Left lung (tissue), 10 donors: ENCODE results near the gene KLHL17. TPM values are rescaled to one million over a fixed set of nuclear protein-coding genes. Genes with fewer than 3 reads are reported as not detected.
A peak's percentile ranks its signal among the peaks of the same experiment; 100 is the strongest.

Experiments
- ATAC-seq: fragments of 200-7000 bp; cut with Tn5 transposase; one replicate; pipeline ENCODE4 v1.9.1; 2020; ENCODE audit warnings: moderate library complexity
- DNase-seq, 4 donors: peaks; one replicate each; pipeline ENCODE4 v3.0.0-alpha.2; 2013 to 2020
- H3K27ac ChIP-seq, 2 donors: fragments of 200-600 bp; sonication (generic) in 1 of 2; one replicate each; pipeline versions ENCODE4 v1.5.0 to v1.8.0; 2020 to 2021
- H3K27me3 ChIP-seq, 2 donors: fragments of 200-600 bp; sonication (generic) in 1 of 2; one replicate each; pipeline versions ENCODE4 v1.5.0 to v1.8.0; 2020 to 2021
- H3K36me3 ChIP-seq, 2 donors: fragments of 200-600 bp; sonication (generic) in 1 of 2; one replicate each; pipeline versions ENCODE4 v1.5.0 to v1.8.0; 2020 to 2021
- H3K4me1 ChIP-seq, 2 donors: fragments of 200-600 bp; one replicate each; pipeline ENCODE4 v1.8.0; 2021
- H3K4me3 ChIP-seq, 2 donors: fragments of 200-600 bp; sonication (generic) in 1 of 2; one replicate each; pipeline versions ENCODE4 v1.5.0 to v1.8.0; 2020 to 2021; ENCODE audit warnings: mild to moderate bottlenecking in 1 of 2
- H3K9me3 ChIP-seq, 2 donors: fragments of 200-600 bp; sonication (generic) in 1 of 2; one replicate each; pipeline versions ENCODE4 v1.5.0 to v1.8.0; 2020 to 2021
- intact Hi-C, 2 donors: fragments of 100-400 bp; cut with DNase I; formaldehyde crosslinking; loops; one replicate each; pipeline versions ENCODE4 v1.11.2 to v1.14.2; 2022
- polyA plus RNA-seq, 6 donors: library from polyadenylated mRNA; unstranded; fragments of 120-200 nt; gene quantifications; one replicate each; pipeline ENCODE4 v1.2.1, GENCODE V29; 2013; ENCODE audit not compliant: insufficient read length in 6 of 6
- total RNA-seq, 2 donors: library from RNA; stranded (reverse); fragmentation: NEBNext Ultra II Directional; extraction: Animal tissue kit (Norgen Biotek cat#: 25700); gene quantifications; one replicate each; pipeline ENCODE4 v1.2.1, GENCODE V29; 2021
- TF ChIP-seq, protein P1 (sequence below), 2 donors: fragments of 200-600 bp; sonication (generic) in 1 of 2; IDR thresholded peaks; one replicate each; pipeline versions ENCODE4 v1.5.0 to v1.8.0; 2021; ENCODE audit warnings: antibody characterized with exemption in 2 of 2
- donor health status: DM: no; HTN: yes; CAD: no.
- donor health status: DM: no; HTN: no; CAD: no.

The KLHL17 gene
- total and polyA plus RNA-seq, 8 donors: 8.3 to 17.9 (median 11.9) TPM

DNA sequence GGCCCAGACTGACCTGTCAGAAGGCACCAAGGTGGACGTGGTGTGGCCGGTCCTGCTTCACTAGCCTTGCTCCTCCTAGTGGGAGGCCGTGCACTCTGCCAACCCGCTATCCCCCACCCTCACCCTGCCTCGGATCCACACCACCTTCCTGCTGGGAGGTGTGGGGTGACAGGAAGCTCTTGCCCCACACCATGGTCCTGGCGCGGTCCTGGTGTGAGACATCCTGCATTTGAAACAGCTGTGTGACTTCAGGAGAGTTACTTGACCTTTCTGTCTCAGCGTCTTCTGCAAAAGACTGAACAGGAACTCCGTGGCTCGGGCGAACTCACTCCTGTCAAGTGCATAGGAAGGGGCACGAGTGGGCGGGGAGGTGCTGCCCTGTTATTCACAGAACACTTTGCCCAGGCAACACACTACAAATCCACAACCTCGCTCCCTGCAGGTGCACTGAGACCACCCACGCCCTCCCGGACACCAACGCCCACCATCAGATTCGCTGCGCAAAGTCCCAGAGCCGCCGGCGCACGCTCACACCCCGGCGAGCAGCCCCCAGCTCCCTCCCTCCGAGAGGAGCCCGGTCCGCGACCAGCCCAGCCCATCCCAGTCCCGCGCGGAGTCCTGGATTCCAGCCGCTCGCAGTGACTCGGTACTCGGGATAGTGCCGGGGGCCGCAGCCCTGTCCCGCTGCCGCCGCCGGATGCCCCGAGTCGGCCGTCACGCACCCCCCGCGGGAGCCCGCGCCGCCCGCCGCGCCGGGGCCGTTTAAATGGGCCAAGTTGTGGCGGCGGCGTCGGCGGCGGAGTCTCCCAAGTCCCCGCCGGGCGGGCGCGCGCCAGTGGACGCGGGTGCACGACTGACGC lies 37.0 kb upstream of the KLHL17 start, which contains the start of gene SAMD11:
SAMD11 (plus strand) TSS at position 793 of the 860 bp plus-strand sequence. CDS start 509 bp downstream, outside the sequence.
- intact Hi-C loops: no loop called here
- H3K36me3 ChIP-seq: no peaks in the 10 kb centered on the region
- ATAC-seq (peak; percentile 69), DNase-seq (peak; percentile 76 to 90 (median 86))
- peaks cover 22 to 47% of the 10 kb centered on the region in 2 donors for H3K4me1 ChIP-seq
- H3K27me3 ChIP-seq: peaks cover 42 to 99% of the 10 kb centered on the region in 2 donors
- H3K27ac ChIP-seq: no peak within 1 kb of the TSS
- H3K4me3 ChIP-seq: peak within 1 kb of the TSS; percentile 36 to 44
- TF ChIP-seq, protein P1, sequence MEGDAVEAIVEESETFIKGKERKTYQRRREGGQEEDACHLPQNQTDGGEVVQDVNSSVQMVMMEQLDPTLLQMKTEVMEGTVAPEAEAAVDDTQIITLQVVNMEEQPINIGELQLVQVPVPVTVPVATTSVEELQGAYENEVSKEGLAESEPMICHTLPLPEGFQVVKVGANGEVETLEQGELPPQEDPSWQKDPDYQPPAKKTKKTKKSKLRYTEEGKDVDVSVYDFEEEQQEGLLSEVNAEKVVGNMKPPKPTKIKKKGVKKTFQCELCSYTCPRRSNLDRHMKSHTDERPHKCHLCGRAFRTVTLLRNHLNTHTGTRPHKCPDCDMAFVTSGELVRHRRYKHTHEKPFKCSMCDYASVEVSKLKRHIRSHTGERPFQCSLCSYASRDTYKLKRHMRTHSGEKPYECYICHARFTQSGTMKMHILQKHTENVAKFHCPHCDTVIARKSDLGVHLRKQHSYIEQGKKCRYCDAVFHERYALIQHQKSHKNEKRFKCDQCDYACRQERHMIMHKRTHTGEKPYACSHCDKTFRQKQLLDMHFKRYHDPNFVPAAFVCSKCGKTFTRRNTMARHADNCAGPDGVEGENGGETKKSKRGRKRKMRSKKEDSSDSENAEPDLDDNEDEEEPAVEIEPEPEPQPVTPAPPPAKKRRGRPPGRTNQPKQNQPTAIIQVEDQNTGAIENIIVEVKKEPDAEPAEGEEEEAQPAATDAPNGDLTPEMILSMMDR (IDR thresholded peaks at IDR 0.05): no peak
- H3K9me3 ChIP-seq: no peaks in the 10 kb centered on the region

DNA sequence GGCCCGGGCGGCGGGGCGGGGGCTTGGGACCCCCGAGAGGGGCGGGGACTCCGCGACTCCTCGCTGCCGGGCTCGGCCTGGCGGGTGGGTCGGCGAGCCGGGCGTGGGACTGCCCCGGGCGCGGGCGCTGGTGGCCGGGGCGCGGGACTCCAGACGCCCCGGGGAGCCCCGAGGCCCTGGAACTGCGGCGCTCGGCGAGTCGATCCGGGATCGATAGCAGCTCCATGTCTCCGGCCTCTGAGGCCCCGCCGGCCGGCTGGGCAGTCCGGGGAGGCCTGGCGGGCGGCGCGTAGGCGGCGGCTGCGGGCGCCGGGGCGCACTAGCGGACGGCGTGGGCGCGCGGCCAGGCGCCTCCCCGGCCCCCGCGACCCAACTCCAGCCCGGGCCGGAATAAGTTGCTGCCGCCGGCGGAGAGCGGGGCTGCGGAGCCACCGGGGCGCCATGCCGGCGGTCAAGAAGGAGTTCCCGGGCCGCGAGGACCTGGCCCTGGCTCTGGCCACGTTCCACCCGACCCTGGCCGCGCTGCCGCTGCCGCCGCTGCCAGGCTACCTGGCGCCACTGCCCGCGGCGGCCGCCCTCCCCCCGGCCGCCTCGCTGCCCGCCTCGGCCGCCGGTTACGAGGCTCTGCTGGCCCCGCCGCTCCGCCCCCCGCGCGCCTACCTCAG lies 36.3 kb upstream of the KLHL17 start:
- intact Hi-C loops: no loop called here
- no peak overlapping the region for H3K27ac ChIP-seq
- H3K9me3 ChIP-seq: no peaks in the 10 kb centered on the region
- H3K36me3 ChIP-seq: no peaks in the 10 kb centered on the region
- no peak for ATAC-seq
- TF ChIP-seq, protein P1 (IDR thresholded peaks at IDR 0.05): no peak
- H3K4me3 ChIP-seq: peak overlapping the region; percentile 36 to 44
- H3K27me3 ChIP-seq: peaks cover 42 to 98% of the 10 kb centered on the region in 2 donors
- no peak for DNase-seq
- H3K4me1 ChIP-seq: peaks cover 22 to 47% of the 10 kb centered on the region in 2 donors

DNA sequence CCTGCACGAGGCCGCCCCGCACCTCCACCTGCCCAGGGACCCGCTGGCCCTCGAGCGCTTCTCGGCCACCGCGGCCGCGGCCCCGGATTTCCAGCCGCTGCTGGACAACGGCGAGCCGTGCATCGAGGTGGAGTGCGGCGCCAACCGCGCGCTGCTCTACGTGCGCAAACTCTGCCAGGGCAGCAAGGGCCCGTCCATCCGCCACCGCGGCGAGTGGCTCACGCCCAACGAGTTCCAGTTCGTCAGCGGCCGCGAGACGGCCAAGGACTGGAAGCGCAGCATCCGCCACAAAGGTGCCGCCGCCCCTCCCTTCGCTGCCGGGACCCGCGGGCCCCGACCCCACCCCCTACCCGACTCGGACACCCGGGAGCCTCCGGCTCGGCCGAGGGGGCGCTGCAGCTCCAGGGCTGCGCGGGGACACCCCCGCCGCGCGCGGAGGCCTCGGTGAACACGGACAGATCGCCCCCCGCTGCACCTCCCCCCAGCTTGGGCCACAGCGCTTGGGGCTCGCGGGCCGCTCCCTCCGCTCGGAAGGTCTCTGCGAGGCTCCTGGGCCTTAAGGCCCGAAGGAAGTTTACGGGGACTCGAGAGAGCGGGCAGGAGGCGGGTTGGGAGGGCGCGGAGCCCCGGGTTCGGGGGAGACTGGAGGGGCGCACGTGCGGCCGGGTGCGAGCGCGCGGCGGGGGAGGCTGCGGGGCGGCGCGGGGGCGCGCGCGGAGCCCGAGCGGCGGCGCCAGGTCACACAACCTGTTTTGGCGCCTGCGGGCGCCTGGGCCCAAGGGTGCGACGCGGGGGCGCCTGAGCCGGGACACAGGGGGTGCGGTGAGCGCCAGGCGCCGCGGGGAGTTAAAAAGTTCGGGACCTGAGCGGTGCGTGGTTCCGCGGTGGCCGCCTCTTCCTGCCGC lies 35.5 kb upstream of the KLHL17 start:
- Histone ChIP-seq H3K27ac (no peak overlapping the region), H3K9me3 (no peaks in the 10 kb centered on the region), H3K4me3 (peak overlapping the region; percentile 36 to 44), H3K27me3 (peaks cover 42 to 98% of the 10 kb centered on the region in 2 donors), H3K36me3 (no peaks in the 10 kb centered on the region), H3K4me1 (peaks cover 22 to 47% of the 10 kb centered on the region in 2 donors)
- ATAC-seq (peak; percentile 4), DNase-seq (peak in 2 of 4 donors; percentile 35 to 57)
- intact Hi-C loops: no loop called here
- TF ChIP-seq, protein P1 (IDR thresholded peaks at IDR 0.05): no peak

DNA sequence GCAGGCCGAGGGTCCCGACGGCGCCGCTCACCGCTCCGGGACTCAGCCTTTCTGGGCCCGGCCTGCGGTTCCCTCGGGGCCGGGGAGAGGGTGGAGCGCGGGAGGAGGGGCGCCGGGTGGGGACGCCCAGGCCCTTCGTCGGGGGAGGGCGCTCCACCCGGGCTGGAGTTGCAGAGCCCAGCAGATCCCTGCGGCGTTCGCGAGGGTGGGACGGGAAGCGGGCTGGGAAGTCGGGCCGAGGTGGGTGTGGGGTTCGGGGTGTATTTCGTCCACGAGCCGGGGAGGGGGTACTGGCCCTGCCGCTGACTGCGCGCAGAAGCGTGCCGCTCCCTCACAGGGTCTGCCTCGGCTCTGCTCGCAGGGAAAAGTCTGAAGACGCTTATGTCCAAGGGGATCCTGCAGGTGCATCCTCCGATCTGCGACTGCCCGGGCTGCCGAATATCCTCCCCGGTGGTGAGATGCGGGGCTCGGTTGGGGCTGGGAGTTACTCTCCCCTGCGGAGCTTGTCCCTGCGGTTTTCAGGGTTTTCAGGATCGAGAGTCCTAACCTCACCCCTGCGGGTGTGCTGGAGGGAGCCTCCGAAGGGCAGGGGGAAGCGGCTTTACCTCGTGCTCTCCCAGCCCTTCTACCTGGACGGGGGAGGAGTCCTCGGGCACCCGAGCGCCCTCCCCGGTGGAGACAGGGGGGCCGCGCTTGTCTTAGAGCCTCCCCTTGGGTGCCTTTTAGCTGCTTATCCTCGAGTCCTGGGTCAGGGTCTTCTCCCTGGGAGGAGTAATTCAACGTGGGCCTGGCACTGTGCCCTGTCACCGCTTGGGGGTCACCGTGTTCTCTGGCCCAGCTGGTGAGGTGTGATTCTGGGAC lies 34.6 kb upstream of the KLHL17 start:
- Histone ChIP-seq H3K36me3 (no peaks in the 10 kb centered on the region), H3K9me3 (no peaks in the 10 kb centered on the region), H3K4me1 (peaks cover 16 to 39% of the 10 kb centered on the region in 2 donors), H3K27me3 (peaks cover 42 to 98% of the 10 kb centered on the region in 2 donors), H3K27ac (no peak overlapping the region), H3K4me3 (peak overlapping the region; percentile 16 to 23)
- ATAC-seq: peak; percentile 34
- peak in 2 of 4 donors; percentile 54 to 73 for DNase-seq
- TF ChIP-seq, protein P1 (IDR thresholded peaks at IDR 0.05): no peak
- intact Hi-C loops: no loop called here
